Fibroblast of the aortic adventitia (primary cell): ENCODE results near the gene PODXL2. TPM values are rescaled to one million over a fixed set of nuclear protein-coding genes. Genes with fewer than 3 reads are reported as not detected.

Source experiments
- small RNA-seq: library from RNA; depleted of rRNA; stranded (forward); fragments of <200 nt; gene quantifications from one replicate; pipeline ENCODE3, GENCODE V24; 2012
- total RNA-seq: library from RNA; depleted of rRNA; stranded (reverse); fragments of >200 nt; gene quantifications from 2 replicates; pipeline ENCODE4 v1.2.3, GENCODE V29; 2012; ENCODE audit warnings: low replicate concordance

PODXL2 gene
- total RNA-seq, 1 donor: 1.3 TPM

Small RNAs within 50 kb of the gene (small RNA-seq; reads per million reads assigned to genes)
- 0.32 reads per million for gene MIR7976

Other genes with a start within 250 kb of the PODXL2 start
- 25.6 and 29.4 TPM in 2 replicates for gene TPRA1, start 38.5 kb upstream of the PODXL2 start, total RNA-seq
- gene MCM2, start 30.8 kb upstream of the PODXL2 start, total RNA-seq: 7.1 and 76.1 TPM in 2 replicates
- gene ABTB1, start 43.8 kb downstream of the PODXL2 start, total RNA-seq: 8.2 and 19.5 TPM in 2 replicates
- 8.3 and 25.8 TPM in 2 replicates for gene MGLL, start 193.3 kb downstream of the PODXL2 start, total RNA-seq